PC-3 (cell line): ENCODE results near the gene SFSWAP. TPM values are rescaled to one million over a fixed set of nuclear protein-coding genes. Genes with fewer than 3 reads are reported as not detected.

Experiments used
- ATAC-seq: fragments of 200-7000 bp; cut with Tn5 transposase; 2 replicates; pipeline ENCODE4 v1.9.1; 2020; ENCODE audit warnings: mild to moderate bottlenecking, moderate library complexity
- BruUV-seq: library from RNA; stranded (reverse); fragments of 400-500 nt; replicated peaks from 2 replicates; lab custom pipeline; 2021; lab: Mats Ljungman, UMichigan
- CTCF ChIA-PET: fragments of 300-600 bp; sonication (Branson Sonifier 250); formaldehyde crosslinking; loops from one replicate; lab custom pipeline; 2022; ENCODE audit warnings: antibody characterized with exemption; lab: Charles Lee
- POLR2A ChIA-PET: fragments of 300-600 bp; sonication (Branson Sonifier 250); formaldehyde crosslinking; loops from one replicate; lab custom pipeline; 2022; ENCODE audit warnings: antibody characterized with exemption; ENCODE audit not compliant: unreplicated experiment; lab: Charles Lee
- DNase-seq: peaks from one replicate; pipeline ENCODE4 v3.0.0-alpha.2; 2015
- H2AFZ ChIP-seq: fragments of 300-600 bp; sonication (generic); 2 replicates; pipeline ENCODE4 v1.6.0; 2016; ENCODE audit warnings: antibody characterized with exemption, low read length
- H3F3A ChIP-seq: fragments of 300-600 bp; sonication (generic); one replicate; pipeline ENCODE4 v1.6.0; 2017; ENCODE audit warnings: antibody characterized with exemption, low read length, control low read depth, mild to moderate bottlenecking; ENCODE audit not compliant: unreplicated experiment
- H3K27ac ChIP-seq: fragments of 300-600 bp; sonication (generic); 2 replicates; pipeline ENCODE4 v1.5.1; 2016; ENCODE audit warnings: mild to moderate bottlenecking, low read length
- H3K27me3 ChIP-seq: fragments of 300-600 bp; sonication (generic); 2 replicates; pipeline ENCODE4 v1.6.1; 2016; ENCODE audit warnings: low read length, mixed read lengths
- H3K36me3 ChIP-seq: fragments of 300-600 bp; sonication (generic); 2 replicates; pipeline ENCODE4 v1.6.1; 2016; ENCODE audit warnings: low read depth, mixed run types, low read length, mixed read lengths
- H3K4me1 ChIP-seq: fragments of 300-600 bp; sonication (generic); 2 replicates; pipeline ENCODE4 v1.5.1; 2016; ENCODE audit warnings: low read length; ENCODE audit not compliant: insufficient read depth
- H3K4me2 ChIP-seq: fragments of 300-600 bp; sonication (generic); 2 replicates; pipeline ENCODE4 v1.6.0; 2016; ENCODE audit warnings: low read length
- H3K4me3 ChIP-seq: fragments of 300-600 bp; sonication (generic); 2 replicates; pipeline ENCODE4 v1.5.1; 2016; ENCODE audit warnings: mild to moderate bottlenecking, low read length, mixed read lengths
- H3K79me2 ChIP-seq: fragments of 300-600 bp; sonication (generic); 2 replicates; pipeline ENCODE4 v1.6.1; 2017; ENCODE audit warnings: low read length, mixed read lengths
- H3K9ac ChIP-seq: fragments of 300-600 bp; sonication (generic); 2 replicates; pipeline ENCODE4 v1.6.0; 2016; ENCODE audit warnings: mild to moderate bottlenecking, low read length
- H3K9me2 ChIP-seq: fragments of 300-600 bp; sonication (generic); replicated peaks from 2 replicates; pipeline ENCODE4 v1.6.1; 2016; ENCODE audit warnings: mixed run types, low read length, mixed read lengths
- H3K9me3 ChIP-seq: fragments of 300-600 bp; sonication (generic); 2 replicates; pipeline ENCODE4 v1.6.1; 2016; ENCODE audit warnings: low read length, mixed read lengths
- H4K20me1 ChIP-seq: fragments of 300-600 bp; sonication (generic); 2 replicates; pipeline ENCODE4 v1.6.1; 2016; ENCODE audit warnings: low read length, mixed read lengths
- EZH2 ChIP-seq: fragments of 300-600 bp; sonication (generic); IDR thresholded peaks from one replicate; pipeline ENCODE4 v1.6.1; 2017; ENCODE audit warnings: antibody characterized with exemption, mild to moderate bottlenecking, low read length; ENCODE audit not compliant: unreplicated experiment
- EZH2phosphoT487 ChIP-seq: fragments of 300-600 bp; sonication (generic); IDR thresholded peaks from 2 replicates; pipeline ENCODE4 v1.6.1; 2018; ENCODE audit warnings: mild to moderate bottlenecking, antibody characterized with exemption, low read length, borderline replicate concordance
- intact Hi-C: fragments of 100-400 bp; cut with micrococcal nuclease; formaldehyde crosslinking; loops from 2 replicates; pipeline ENCODE4 v1.9.0; 2023
- total RNA-seq: library from RNA; depleted of rRNA; stranded (reverse); fragments of >200 nt; gene quantifications from 2 replicates; pipeline ENCODE4 v1.2.3, GENCODE V29; 2014
- TF ChIP-seq, protein P1 (sequence below): fragments of 300-600 bp; sonication (generic); conservative IDR thresholded peaks from 2 replicates; pipeline ENCODE4 v1.5.1; 2017; ENCODE audit warnings: antibody characterized with exemption, low read depth, mild to moderate bottlenecking, low read length

The SFSWAP gene
- total RNA-seq, 1 experiment from 2014 or later = 57.5 TPM

DNA sequence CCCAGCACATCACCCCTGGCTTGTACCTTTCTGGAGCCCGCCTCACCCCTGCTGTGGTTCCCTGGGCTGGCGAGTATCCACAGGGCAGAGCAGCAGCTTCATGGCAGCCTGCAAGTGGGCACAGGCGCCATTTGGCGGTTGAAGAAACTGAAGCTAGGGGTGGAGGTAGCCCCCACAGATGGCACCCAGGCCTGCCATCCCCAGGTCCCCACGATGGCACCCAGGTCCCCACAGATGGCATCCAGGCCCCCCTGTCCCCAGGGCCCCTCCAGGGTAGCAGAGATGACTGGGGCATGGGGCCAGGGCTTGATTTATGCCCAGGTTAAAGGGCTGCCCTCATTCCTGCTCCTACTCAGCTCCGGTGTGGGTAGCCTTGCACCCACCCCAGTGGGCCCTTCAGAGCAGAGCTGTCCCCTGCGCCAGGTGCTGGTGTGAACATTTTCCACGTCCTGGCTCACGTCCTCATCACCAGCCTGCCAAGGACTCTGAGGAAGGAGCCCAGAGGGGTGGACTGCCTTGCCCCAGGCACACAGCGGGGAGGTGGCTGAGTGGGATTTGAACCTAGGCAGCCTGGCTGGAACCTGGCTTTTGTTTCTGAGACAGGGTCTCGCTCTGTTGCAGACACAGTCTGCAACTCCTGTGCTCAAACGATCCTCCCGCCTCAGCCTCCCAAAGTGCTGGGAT, 126.0 kb downstream of the SFSWAP start:
- H3K27ac ChIP-seq = no peak overlapping the region
- no peaks in the 10 kb centered on the region for H3K9me3 ChIP-seq
- DNase-seq (no peak), ATAC-seq (no peak)
- intact Hi-C loops = loop anchor here (1.0 to 5.0 kb wide), 3 partner anchors 60 to 165 kb away; partner anchors contain the start of gene EP400
- ChIA-PET POLR2A (no interaction called here), CTCF (interaction anchor here (1.0 kb wide), 1 partner anchor 25 kb away, joined by 3 read pairs; no protein-coding TSS in a partner anchor)
- H4K20me1 ChIP-seq = no peaks in the 10 kb centered on the region
- no peak overlapping the region for H2AFZ ChIP-seq
- BruUV-seq = no TSS peak
- no peaks in the 10 kb centered on the region for H3K79me2 ChIP-seq
- no peak overlapping the region for H3K4me3 ChIP-seq
- no peaks in the 10 kb centered on the region for H3K9me2 ChIP-seq
- TF ChIP-seq, protein P1, sequence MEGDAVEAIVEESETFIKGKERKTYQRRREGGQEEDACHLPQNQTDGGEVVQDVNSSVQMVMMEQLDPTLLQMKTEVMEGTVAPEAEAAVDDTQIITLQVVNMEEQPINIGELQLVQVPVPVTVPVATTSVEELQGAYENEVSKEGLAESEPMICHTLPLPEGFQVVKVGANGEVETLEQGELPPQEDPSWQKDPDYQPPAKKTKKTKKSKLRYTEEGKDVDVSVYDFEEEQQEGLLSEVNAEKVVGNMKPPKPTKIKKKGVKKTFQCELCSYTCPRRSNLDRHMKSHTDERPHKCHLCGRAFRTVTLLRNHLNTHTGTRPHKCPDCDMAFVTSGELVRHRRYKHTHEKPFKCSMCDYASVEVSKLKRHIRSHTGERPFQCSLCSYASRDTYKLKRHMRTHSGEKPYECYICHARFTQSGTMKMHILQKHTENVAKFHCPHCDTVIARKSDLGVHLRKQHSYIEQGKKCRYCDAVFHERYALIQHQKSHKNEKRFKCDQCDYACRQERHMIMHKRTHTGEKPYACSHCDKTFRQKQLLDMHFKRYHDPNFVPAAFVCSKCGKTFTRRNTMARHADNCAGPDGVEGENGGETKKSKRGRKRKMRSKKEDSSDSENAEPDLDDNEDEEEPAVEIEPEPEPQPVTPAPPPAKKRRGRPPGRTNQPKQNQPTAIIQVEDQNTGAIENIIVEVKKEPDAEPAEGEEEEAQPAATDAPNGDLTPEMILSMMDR = no peak
- no peak for TF ChIP-seq EZH2
- no peak for TF ChIP-seq EZH2phosphoT487
- peaks cover 13% of the 10 kb centered on the region; the same call in 1 of the 2 replicates for H3K4me1 ChIP-seq
- no peak overlapping the region for H3K4me2 ChIP-seq
- H3K36me3 ChIP-seq = no peaks in the 10 kb centered on the region
- no peaks in the 10 kb centered on the region for H3K27me3 ChIP-seq
- no peaks in the 10 kb centered on the region for H3F3A ChIP-seq
- no peak overlapping the region for H3K9ac ChIP-seq

GRCh38 chr12:131840643-131841416, 129.9 kb downstream of the SFSWAP start:
- H3K36me3 ChIP-seq = no peaks in the 10 kb centered on the region
- CTCF ChIA-PET = no interaction called here

More at GRCh38 chr12:131840643-131841416, 129.9 kb downstream of the SFSWAP start:
- DNase-seq = no peak
- H3K4me3 ChIP-seq = no peak overlapping the region
- no peaks in the 10 kb centered on the region for H3K4me1 ChIP-seq
- POLR2A ChIA-PET = no interaction called here
- no peak for TF ChIP-seq EZH2phosphoT487
- TF ChIP-seq, protein P1 = no peak
- TF ChIP-seq EZH2 = no peak
- no peaks in the 10 kb centered on the region for H3K9me3 ChIP-seq
- no peak overlapping the region for H3K4me2 ChIP-seq
- no peaks in the 10 kb centered on the region for H3K9me2 ChIP-seq
- no peak overlapping the region for H2AFZ ChIP-seq
- no peaks in the 10 kb centered on the region for H3K79me2 ChIP-seq
- H3F3A ChIP-seq = no peaks in the 10 kb centered on the region
- no peak for ATAC-seq
- no peaks in the 10 kb centered on the region for H4K20me1 ChIP-seq
- no peak overlapping the region for H3K9ac ChIP-seq
- intact Hi-C loops = no loop called here
- no peaks in the 10 kb centered on the region for H3K27me3 ChIP-seq
- no peak overlapping the region for H3K27ac ChIP-seq
- no TSS peak for BruUV-seq
